Thyroid gland (tissue), 4 donors: ENCODE results near the gene PSMG4.

Experiments
- POLR2A ChIP-seq, 2 donors: fragments of 450-650 bp; IDR thresholded peaks; one replicate each; pipeline ENCODE4 v1.6.1; 2017; ENCODE audit warnings: antibody characterized with exemption in 2 of 2, mild to moderate bottlenecking in 2 of 2, moderate library complexity in 1 of 2
- TF ChIP-seq, protein P1 (sequence below), 6 experiments: fragments of 200-600 bp in 3 of 6; fragments of 450-650 bp in 3 of 6; sonication (generic) in 3 of 6; IDR thresholded peaks; one replicate each; pipeline ENCODE4 v1.5.1; 2016 to 2019; ENCODE audit warnings: antibody characterized with exemption in 6 of 6, mild to moderate bottlenecking in 2 of 6, inconsistent platforms in 1 of 6, moderate library complexity in 1 of 6

DNA sequence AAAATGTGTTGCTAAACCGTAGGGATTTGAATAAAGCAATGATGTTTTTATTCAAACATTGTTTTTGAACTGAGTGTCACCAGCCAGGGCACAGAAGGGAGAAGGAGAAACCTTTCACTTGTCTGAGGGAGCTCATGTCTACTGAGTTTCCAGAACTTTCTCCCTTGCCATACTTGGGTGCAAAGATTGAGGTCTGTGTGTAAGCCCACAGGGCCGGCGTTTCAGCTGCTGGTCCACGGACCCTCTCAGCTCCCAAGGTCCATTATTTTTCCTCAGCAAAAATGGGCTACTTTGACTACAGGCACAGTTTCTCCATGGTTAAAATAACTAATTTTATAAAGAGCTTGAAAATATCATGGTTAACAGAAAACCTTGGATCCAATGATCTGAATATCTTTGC, 32.6 kb downstream of the PSMG4 start:
- TF ChIP-seq, protein P1, sequence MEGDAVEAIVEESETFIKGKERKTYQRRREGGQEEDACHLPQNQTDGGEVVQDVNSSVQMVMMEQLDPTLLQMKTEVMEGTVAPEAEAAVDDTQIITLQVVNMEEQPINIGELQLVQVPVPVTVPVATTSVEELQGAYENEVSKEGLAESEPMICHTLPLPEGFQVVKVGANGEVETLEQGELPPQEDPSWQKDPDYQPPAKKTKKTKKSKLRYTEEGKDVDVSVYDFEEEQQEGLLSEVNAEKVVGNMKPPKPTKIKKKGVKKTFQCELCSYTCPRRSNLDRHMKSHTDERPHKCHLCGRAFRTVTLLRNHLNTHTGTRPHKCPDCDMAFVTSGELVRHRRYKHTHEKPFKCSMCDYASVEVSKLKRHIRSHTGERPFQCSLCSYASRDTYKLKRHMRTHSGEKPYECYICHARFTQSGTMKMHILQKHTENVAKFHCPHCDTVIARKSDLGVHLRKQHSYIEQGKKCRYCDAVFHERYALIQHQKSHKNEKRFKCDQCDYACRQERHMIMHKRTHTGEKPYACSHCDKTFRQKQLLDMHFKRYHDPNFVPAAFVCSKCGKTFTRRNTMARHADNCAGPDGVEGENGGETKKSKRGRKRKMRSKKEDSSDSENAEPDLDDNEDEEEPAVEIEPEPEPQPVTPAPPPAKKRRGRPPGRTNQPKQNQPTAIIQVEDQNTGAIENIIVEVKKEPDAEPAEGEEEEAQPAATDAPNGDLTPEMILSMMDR (IDR thresholded peaks at IDR 0.05): no peak
- TF ChIP-seq POLR2A (IDR thresholded peaks at IDR 0.05): no peak
